Ishikawa (cell line): ENCODE results near the gene PPP1R9A.

Experiments used
- CEBPB ChIP-seq: IDR thresholded peaks from 2 replicates; pipeline ENCODE4 v1.6.1; 2012
- CREB1 ChIP-seq: IDR thresholded peaks from 2 replicates; pipeline ENCODE4 v1.6.1; 2012; ENCODE audit warnings: low read depth
- EGR1 ChIP-seq: IDR thresholded peaks from 2 replicates; pipeline ENCODE4 v1.6.1; 2012
- EP300 ChIP-seq: IDR thresholded peaks from 2 replicates; pipeline ENCODE4 v1.6.1; 2012; ENCODE audit warnings: borderline replicate concordance
- FOXM1 ChIP-seq: IDR thresholded peaks from 2 replicates; pipeline ENCODE4 v1.6.1; 2012; ENCODE audit warnings: low read depth, borderline replicate concordance
- NFIC ChIP-seq: IDR thresholded peaks from 2 replicates; pipeline ENCODE4 v1.6.1; 2012
- RAD21 ChIP-seq: IDR thresholded peaks from 2 replicates; pipeline ENCODE4 v1.6.1; 2012; ENCODE audit warnings: low read depth
- REST ChIP-seq: IDR thresholded peaks from 2 replicates; pipeline ENCODE4 v1.6.1; 2012; ENCODE audit warnings: low read depth, mild to moderate bottlenecking
- TAF1 ChIP-seq: IDR thresholded peaks from 2 replicates; pipeline ENCODE4 v1.6.1; 2012; ENCODE audit warnings: low read depth, mild to moderate bottlenecking
- TCF12 ChIP-seq: IDR thresholded peaks from 2 replicates; pipeline ENCODE4 v1.6.1; 2012; ENCODE audit warnings: low read depth
- TEAD4 ChIP-seq: IDR thresholded peaks from 2 replicates; pipeline ENCODE4 v1.6.1; 2012
- USF1 ChIP-seq: IDR thresholded peaks from 2 replicates; pipeline ENCODE4 v1.6.1; 2012
- YY1 ChIP-seq: IDR thresholded peaks from 2 replicates; pipeline ENCODE4 v1.6.1; 2012; ENCODE audit warnings: low read depth
- ZBTB7A ChIP-seq: IDR thresholded peaks from 2 replicates; pipeline ENCODE4 v1.6.1; 2012; ENCODE audit warnings: low read depth
- TF ChIP-seq, protein P1 (sequence below): IDR thresholded peaks from 2 replicates; pipeline ENCODE4 v1.6.1; 2012

Gene PPP1R9A

DNA sequence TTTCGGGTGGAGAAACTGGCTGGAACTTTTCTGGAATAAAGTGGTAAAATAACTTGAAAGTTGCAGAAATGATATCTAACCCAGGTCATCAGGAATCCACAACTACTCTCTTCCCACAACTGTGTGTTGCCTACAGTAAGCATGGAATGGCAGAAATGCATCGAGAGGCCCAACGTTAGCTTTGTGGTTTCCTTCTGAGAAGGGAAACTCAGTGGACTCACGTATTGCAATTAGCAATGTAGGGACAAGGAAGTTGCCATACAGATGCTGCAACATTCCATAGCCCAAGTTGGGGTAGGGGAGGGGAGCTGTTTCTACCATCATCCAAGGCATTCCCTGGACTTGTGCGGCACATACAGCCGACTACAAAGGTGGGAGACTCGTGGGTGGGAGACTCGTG, 415.0 kb downstream of the PPP1R9A start:
- no peak for TF ChIP-seq EGR1
- TF ChIP-seq RAD21: no peak

DNA sequence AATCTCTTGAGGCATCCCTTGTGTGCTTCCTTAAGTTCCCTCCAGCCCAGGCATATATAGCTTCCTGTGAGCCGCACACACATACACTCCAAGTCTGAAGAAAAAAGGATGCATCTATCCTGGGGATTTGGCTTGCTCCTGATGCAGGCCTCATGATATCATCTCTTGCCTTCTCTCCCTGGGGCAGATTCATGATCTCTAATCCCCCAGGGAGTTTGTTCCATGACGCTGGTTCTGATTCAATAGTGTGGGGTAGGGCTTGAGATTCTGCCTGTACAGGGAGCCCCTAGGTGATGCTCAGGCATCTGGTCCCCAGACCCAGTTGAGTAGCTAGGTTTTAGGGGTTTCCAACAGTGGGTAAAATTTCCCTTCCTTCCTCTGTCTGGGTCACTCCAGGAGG, 415.5 kb downstream of the PPP1R9A start:
- no peak for TF ChIP-seq TCF12
- TF ChIP-seq, protein P1, sequence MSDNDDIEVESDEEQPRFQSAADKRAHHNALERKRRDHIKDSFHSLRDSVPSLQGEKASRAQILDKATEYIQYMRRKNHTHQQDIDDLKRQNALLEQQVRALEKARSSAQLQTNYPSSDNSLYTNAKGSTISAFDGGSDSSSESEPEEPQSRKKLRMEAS: no peak
- no peak for TF ChIP-seq ZBTB7A
- no peak for TF ChIP-seq YY1
- no peak for TF ChIP-seq FOXM1
- no peak for TF ChIP-seq TAF1
- TF ChIP-seq NFIC: no peak
- TF ChIP-seq USF1: no peak
- TF ChIP-seq EP300: no peak
- TF ChIP-seq REST: no peak
- no peak for TF ChIP-seq TEAD4
- no peak for TF ChIP-seq RAD21
- TF ChIP-seq CREB1: no peak
- no peak for TF ChIP-seq EGR1
- no peak for TF ChIP-seq CEBPB

DNA sequence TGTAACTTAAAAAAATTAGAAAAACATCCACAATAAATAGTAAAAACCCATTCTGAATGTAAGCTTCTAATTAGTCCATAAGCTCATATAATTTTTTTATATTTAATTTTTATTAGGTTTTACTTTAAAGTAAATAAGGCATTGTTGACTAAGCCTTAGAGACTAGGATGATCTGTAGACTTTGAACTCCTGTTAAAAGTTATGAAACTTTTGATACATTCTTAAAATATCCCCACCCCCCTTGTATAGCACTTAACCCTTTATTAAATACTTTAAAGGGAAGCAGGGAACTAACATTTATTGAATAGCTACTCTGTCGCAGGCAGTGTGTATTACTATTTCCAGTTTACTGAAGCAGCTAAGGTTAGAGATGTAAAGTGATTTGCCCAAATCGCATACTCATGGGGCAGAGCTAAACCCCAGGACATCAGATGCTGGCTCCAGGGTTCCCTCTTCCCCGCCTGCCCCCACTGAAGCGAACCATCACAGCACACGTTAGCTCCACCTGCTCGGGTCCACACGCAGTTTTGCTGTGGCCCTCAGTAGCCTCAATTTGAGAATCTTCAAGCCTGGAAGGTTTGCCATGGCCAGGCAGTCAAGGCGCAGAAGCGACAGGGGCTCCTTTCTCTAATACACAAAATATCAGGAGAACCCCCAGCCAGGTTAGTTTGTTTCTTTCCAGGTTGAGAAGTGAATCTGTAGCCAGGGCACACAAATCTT, 416.2 kb downstream of the PPP1R9A start:
- TF ChIP-seq NFIC (no peak), FOXM1 (no peak), REST (no peak)

- no peak for TF ChIP-seq EP300
- TF ChIP-seq TEAD4: no peak
- TF ChIP-seq USF1: no peak
- no peak for TF ChIP-seq TCF12
- no peak for TF ChIP-seq NFIC
- no peak for TF ChIP-seq YY1
- TF ChIP-seq ZBTB7A: no peak
- TF ChIP-seq FOXM1: no peak
- TF ChIP-seq, protein P1: no peak
- TF ChIP-seq CEBPB: no peak
- TF ChIP-seq RAD21: no peak
- no peak for TF ChIP-seq CREB1
- TF ChIP-seq REST: no peak
- TF ChIP-seq TAF1: no peak
- no peak for TF ChIP-seq EGR1
Measured at GRCh38 chr7:95324431-95324830, 417.0 kb downstream of the PPP1R9A start, which contains the start of gene PON1. PON1 (minus strand) TSS chr7:95324532; CDS start chr7:95324475, 57 bp downstream.

GRCh38 chr7:95327356-95327755, 420.0 kb downstream of the PPP1R9A start:
- no peak for TF ChIP-seq CREB1
